Heart left ventricle (tissue), 16 donors: Measurements from ENCODE around the gene MORN5. TPM values are rescaled to one million over a fixed set of nuclear protein-coding genes. Genes with fewer than 3 reads are reported as not detected.

Experiments
- ATAC-seq, 4 donors: fragments of 200-7000 bp; cut with Tn5 transposase; one replicate each; pipeline ENCODE4 v1.9.1; 2020 to 2022; ENCODE audit warnings: moderate library complexity in 4 of 4, mild to moderate bottlenecking in 3 of 4, moderate number of reproducible peaks in 1 of 4
- DNase-seq, 5 donors: peaks; one replicate each; pipeline ENCODE4 v3.0.0-alpha.2; 2020
- H3K27ac ChIP-seq, 12 donors: fragments of 200-600 bp; sonication (generic) in 4 of 12; one replicate each; pipeline versions ENCODE4 v1.5.0 to v1.8.0; 2016 to 2022; ENCODE audit warnings: mild to moderate bottlenecking in 2 of 12
- H3K27me3 ChIP-seq, 9 donors: fragments of 200-600 bp; sonication (generic) in 2 of 9; one replicate each; pipeline versions ENCODE4 v1.5.1 to v1.8.0; 2016 to 2022; ENCODE audit warnings: mild to moderate bottlenecking in 3 of 9
- H3K36me3 ChIP-seq, 9 donors: fragments of 200-600 bp; sonication (generic) in 2 of 9; one replicate each; pipeline versions ENCODE4 v1.5.0 to v1.8.0; 2018 to 2022; ENCODE audit warnings: mild to moderate bottlenecking in 2 of 9
- H3K4me1 ChIP-seq, 12 donors: fragments of 200-600 bp; sonication (generic) in 4 of 12; one replicate each; pipeline versions ENCODE4 v1.5.0 to v1.8.0; 2016 to 2022; ENCODE audit warnings: mild to moderate bottlenecking in 3 of 12
- H3K4me3 ChIP-seq, 12 donors: fragments of 200-600 bp; sonication (generic) in 4 of 12; one replicate each; pipeline versions ENCODE4 v1.5.0 to v1.8.0; 2017 to 2022; ENCODE audit warnings: mild to moderate bottlenecking in 9 of 12, moderate library complexity in 4 of 12
- H3K9me3 ChIP-seq, 12 donors: fragments of 200-600 bp; sonication (generic) in 4 of 12; one replicate each; pipeline versions ENCODE4 v1.5.0 to v1.8.0; 2016 to 2022; ENCODE audit warnings: mild to moderate bottlenecking in 1 of 12
- CTCF ChIP-seq, 12 donors: fragments of 200-600 bp; sonication (generic) in 4 of 12; IDR thresholded peaks; one replicate each; pipeline versions ENCODE4 v1.5.0 to v1.8.0; 2018 to 2022; ENCODE audit warnings: antibody characterized with exemption in 12 of 12, mild to moderate bottlenecking in 5 of 12
- POLR2A ChIP-seq, 2 donors: fragments of 450-650 bp; IDR thresholded peaks; one replicate each; pipeline ENCODE4 v1.6.1; 2017; ENCODE audit warnings: antibody characterized with exemption in 2 of 2, mild to moderate bottlenecking in 2 of 2, moderate library complexity in 2 of 2
- WGBS, 4 donors: extraction: QIAGEN DNeasy Blood & Tissue Kit in 2 of 4; methylation state at CpG; one replicate each; pipeline versions ENCODE4 v1.1.5 to v1.1.7; 2013 to 2018; 5-methylcytosine and 5-hydroxymethylcytosine counted together
- intact Hi-C, 10 donors: fragments of 100-400 bp; cut with DNase I; formaldehyde crosslinking; loops; one replicate each; pipeline versions ENCODE4 v1.11.1 to v1.14.2; 2022
- polyA plus RNA-seq, 2 donors: library from polyadenylated mRNA; stranded (reverse); fragments of 200-250 nt; gene quantifications; one replicate each; pipeline ENCODE4 v1.2.3, GENCODE V29; 2013
- total RNA-seq, 9 donors: library from RNA; depleted of rRNA in 2 of 9; stranded (reverse); fragments of >200 nt in 2 of 9; fragmentation: NEBNext Ultra II Directional in 3 of 9; extraction: Animal tissue kit (Norgen Biotek cat#: 25700) in 3 of 9; gene quantifications; one replicate each; pipeline versions ENCODE4 v1.1.0 to v1.2.4, GENCODE V29; 2016 to 2023
- donor health status: ischemic (EF 13 %, LVEDD 7.1; RV severe dilation, severe dysfunction).
- donor health status: healthy with polysubstance abuse.
- donor health status: DM: no; HTN: yes; CAD: no.
- donor health status: DM: no; HTN: no; CAD: no.
- donor health status: ischemic (EF 25% LVEDD 6.9; RV normal size, moderate dysfunction).
- donor health status: ischemic (EF 25% LVEDD 5.7; RV mildly dilated, moderate dysfunction).
- donor health status: healthy.
- donor health status: DM: yes; HTN: yes; CAD: no.
- donor health status: ischemic (EF 35%, LVEDD 5.7; RV mildly dilated, moderate dysfunction).
- donor health status: nonischemic (EF 11% LVEDD 7.7; RV severe dilation, severe dysfunction).
- donor health status: DM: yes; HTN: yes; CAD: no.
- donor health status: PGD.
- donor health status: ischemic (EF 29% LVEDD 5.4; RV normal size, mild dysfunction).
- donor health status: nonischemic (EF 23%, LVEDD 6.1; RV moderate dilation, normal function).

MORN5 gene
- total and polyA plus RNA-seq, 11 donors: not detected

GRCh38 chr9:122125158-122125508, 34.6 kb upstream of the MORN5 start:
- TF ChIP-seq POLR2A (IDR thresholded peaks at IDR 0.05) (no peak), CTCF (IDR thresholded peaks at IDR 0.05) (peak in 11 of 12 donors; percentile 93 to 99 (median 94))
- H3K27ac ChIP-seq: no peak overlapping the region
- H3K4me3 ChIP-seq: no peak overlapping the region
- peaks cover 6 to 40% (median 22%) of the 10 kb centered on the region in 12 donors for H3K4me1 ChIP-seq
- intact Hi-C loops: loop anchor here (1.0 to 10.0 kb wide), 13 partner anchors 26 to 690 kb away; partner anchors contain the start of genes LHX6 (in 1 of the 10), MRRF (in 1 of the 10), OR1K1 (in 1 of the 10) and RBM18 (in 1 of the 10)
- 0 to 3% (median 0%) methylated on average over 2 to 8 of the region's 8 CpGs for WGBS, 4 donors
- no peaks in the 10 kb centered on the region for H3K9me3 ChIP-seq
- ATAC-seq: peak; percentile 77 to 87 (median 82)
- peak; percentile 79 to 88 (median 80) for DNase-seq
- peaks cover 0 to 26% (median 0%) of the 10 kb centered on the region in 9 donors for H3K27me3 ChIP-seq
- H3K36me3 ChIP-seq: no peaks in the 10 kb centered on the region

- Histone ChIP-seq H3K4me1 (peaks cover 6 to 43% (median 22%) of the 10 kb centered on the region in 12 donors), H3K27me3 (peaks cover 0 to 26% (median 0%) of the 10 kb centered on the region in 9 donors), H3K36me3 (no peaks in the 10 kb centered on the region), H3K9me3 (no peaks in the 10 kb centered on the region), H3K27ac (peak overlapping the region in 1 of 12 donors; percentile 18), H3K4me3 (peak overlapping the region in 6 of 12 donors; percentile 31 to 49 (median 44))
- ATAC-seq: peak; percentile 2 to 27 (median 10)
- no peak for DNase-seq
- TF ChIP-seq CTCF (IDR thresholded peaks at IDR 0.05) (peak in 1 of 12 donors; percentile 5), POLR2A (IDR thresholded peaks at IDR 0.05) (no peak)
- intact Hi-C loops: loop anchor here (1.0 to 10.0 kb wide), 13 partner anchors 27 to 689 kb away; partner anchors contain the start of genes LHX6 (in 1 of the 10), MRRF (in 1 of the 10), OR1K1 (in 1 of the 10) and RBM18 (in 1 of the 10)
- 33 to 42% (median 39%) methylated on average over 14 to 21 of the region's 21 CpGs for WGBS, 4 donors
Observed at GRCh38 chr9:122125509-122126330, 34.0 kb upstream of the MORN5 start.

DNA sequence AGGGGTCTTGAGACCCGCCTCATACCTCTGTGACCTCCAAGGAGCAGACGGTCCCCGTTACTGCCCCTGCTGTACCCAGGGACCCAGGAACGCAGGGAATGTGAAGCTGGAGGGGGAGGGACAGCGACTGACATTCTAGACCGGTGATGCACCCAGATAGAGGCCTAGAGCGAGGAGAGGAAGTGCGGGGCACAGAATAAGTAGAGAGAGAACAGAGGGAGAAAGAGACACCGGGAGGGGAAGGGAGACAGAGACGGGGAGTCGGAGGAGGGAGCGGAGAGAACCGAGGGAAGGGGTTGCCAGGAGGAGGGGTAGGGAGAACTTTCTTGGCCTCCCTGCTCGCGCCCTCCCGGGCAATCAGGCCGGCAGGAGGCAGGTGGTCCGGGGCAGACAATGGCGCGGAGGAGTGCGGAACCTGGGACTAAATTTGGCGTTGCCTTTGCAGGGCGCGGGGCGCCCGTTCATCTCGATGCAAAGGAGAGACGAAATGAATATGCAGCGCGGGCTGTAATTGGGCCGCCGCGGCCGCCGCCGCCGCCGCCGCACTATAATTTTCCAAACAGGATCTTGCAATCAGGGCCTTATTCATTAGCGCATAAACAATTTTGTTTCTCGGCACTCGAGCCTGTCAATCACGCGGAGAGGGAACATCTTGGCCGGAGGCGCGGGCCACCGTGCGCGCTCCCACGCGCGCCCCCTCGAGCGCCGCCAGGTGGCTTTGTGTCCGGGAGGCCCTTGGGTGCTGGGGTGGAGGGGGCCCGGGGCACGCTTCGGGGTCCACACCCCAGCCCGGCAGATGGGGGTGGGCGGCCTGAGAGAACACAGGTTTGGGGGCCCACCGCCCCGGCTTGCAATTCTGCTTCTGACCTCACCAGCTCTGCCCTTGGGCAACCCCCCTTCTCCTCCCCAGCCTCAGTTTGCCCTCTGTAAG, 33.1 kb upstream of the MORN5 start:
- Histone ChIP-seq H3K36me3 (no peaks in the 10 kb centered on the region), H3K27ac (peak overlapping the region in 1 of 12 donors; percentile 18), H3K27me3 (peaks cover 0 to 26% (median 0%) of the 10 kb centered on the region in 9 donors), H3K4me1 (peaks cover 6 to 51% (median 25%) of the 10 kb centered on the region in 12 donors), H3K9me3 (no peaks in the 10 kb centered on the region), H3K4me3 (peak overlapping the region in 11 of 12 donors; percentile 1 to 49 (median 38))
- no peak for ATAC-seq
- WGBS, 4 donors: 25 to 46% (median 33%) methylated on average over 45 to 64 of the region's 64 CpGs
- intact Hi-C loops: loop anchor here in 8 of 10 donors (5.0 to 10.0 kb wide), 8 partner anchors 96 to 688 kb away; partner anchors contain the start of genes LHX6 (in 1 of the 8), MRRF (in 1 of the 8), OR1K1 (in 1 of the 8) and RBM18 (in 1 of the 8)
- TF ChIP-seq CTCF (IDR thresholded peaks at IDR 0.05) (peak in 1 of 12 donors; percentile 20), POLR2A (IDR thresholded peaks at IDR 0.05) (no peak)
- no peak for DNase-seq
